Measurements from ENCODE around the gene CLCN1. TPM values are rescaled to one million over a fixed set of nuclear protein-coding genes. Genes with fewer than 3 reads are reported as not detected.
"Not testable (repeated sequence)": the region's sequence is repeated elsewhere in the genome, so short reads cannot be mapped to it uniquely, and the experiment has no call there.

CLCN1 gene
- polyA plus RNA-seq, 3 donors = 0.07 TPM; not detected in 2

- no peak overlapping the region for H3K27ac ChIP-seq (ENCODE audit: low read depth, low read length)
- 89 to 93% (median 92%) methylated on average over 26 to 28 of the region's 28 CpGs for WGBS, 3 donors
Measured at GRCh38 chr7:143388491-143389101, 72.7 kb downstream of the CLCN1 start.

GRCh38 chr7:143389316-143390103 is 73.6 kb downstream of the CLCN1 start:
- WGBS, 3 donors = 89 to 90% (median 89%) methylated on average over 15 of the region's 15 CpGs
- no peak overlapping the region for H3K27ac ChIP-seq (ENCODE audit: low read depth, low read length)

- 85 to 89% (median 87%) methylated on average over 10 of the region's 10 CpGs for WGBS, 3 donors
- no peak overlapping the region for H3K27ac ChIP-seq (ENCODE audit: low read depth, low read length)
Measured at GRCh38 chr7:143390104-143390772, 74.3 kb downstream of the CLCN1 start.

GRCh38 chr7:143390773-143391317 is 74.9 kb downstream of the CLCN1 start:
- WGBS, 3 donors = 76 to 85% (median 81%) methylated on average over 9 of the region's 9 CpGs
- no peak overlapping the region for H3K27ac ChIP-seq (ENCODE audit: low read depth, low read length)

GRCh38 chr7:143391462-143392404 is 75.8 kb downstream of the CLCN1 start:
- H3K27ac ChIP-seq (ENCODE audit: low read depth, low read length) = peak overlapping the region; percentile 32
- 32 to 72% (median 41%) methylated on average over 24 of the region's 24 CpGs for WGBS, 3 donors

- 75 to 87% (median 84%) methylated on average over 8 of the region's 8 CpGs for WGBS, 3 donors
- not testable (repeated sequence) for H3K27ac ChIP-seq (ENCODE audit: low read depth, low read length)
Measured at GRCh38 chr7:143392427-143392826, 76.5 kb downstream of the CLCN1 start.

- 92 to 97% (median 94%) methylated on average over 6 of the region's 6 CpGs for WGBS, 3 donors
Measured at GRCh38 chr7:143392875-143393266, 77.0 kb downstream of the CLCN1 start.

GRCh38 chr7:143393267-143394041 is 77.5 kb downstream of the CLCN1 start:
- H3K27ac ChIP-seq (ENCODE audit: low read depth, low read length) = no peak overlapping the region
- 71 to 72% (median 71%) methylated on average over 14 of the region's 14 CpGs for WGBS, 3 donors

More at GRCh38 chr7:143392875-143393266, 77.0 kb downstream of the CLCN1 start:
- H3K27ac ChIP-seq (ENCODE audit: low read depth, low read length) = no peak overlapping the region

- no peak overlapping the region for H3K27ac ChIP-seq (ENCODE audit: low read depth, low read length)
- WGBS, 3 donors = 90 to 97% (median 95%) methylated on average over 6 of the region's 6 CpGs
Measured at GRCh38 chr7:143394068-143394467, 78.2 kb downstream of the CLCN1 start.

GRCh38 chr7:143394777-143395176 is 78.9 kb downstream of the CLCN1 start:
- WGBS, 3 donors = 74 to 94% (median 76%) methylated on average over 6 of the region's 6 CpGs
- H3K27ac ChIP-seq (ENCODE audit: low read depth, low read length) = no peak overlapping the region

GRCh38 chr7:143395187-143396149 is 79.6 kb downstream of the CLCN1 start:
- WGBS, 3 donors = 37 to 76% (median 52%) methylated on average over 21 of the region's 21 CpGs

GRCh38 chr7:143396182-143396581 is 80.3 kb downstream of the CLCN1 start:
- H3K27ac ChIP-seq (ENCODE audit: low read depth, low read length) = no peak overlapping the region
- WGBS, 3 donors = 79 to 86% (median 83%) methylated on average over 7 of the region's 7 CpGs

More at GRCh38 chr7:143395187-143396149, 79.6 kb downstream of the CLCN1 start:
- H3K27ac ChIP-seq (ENCODE audit: low read depth, low read length) = no peak overlapping the region

GRCh38 chr7:143396625-143397556 is 81.0 kb downstream of the CLCN1 start:
- WGBS, 3 donors = 82 to 90% (median 89%) methylated on average over 28 of the region's 28 CpGs
- no peak overlapping the region for H3K27ac ChIP-seq (ENCODE audit: low read depth, low read length)

- WGBS, 3 donors = 92 to 93% (median 92%) methylated on average over 16 of the region's 16 CpGs
Measured at GRCh38 chr7:143397710-143398530, 82.0 kb downstream of the CLCN1 start.

More at GRCh38 chr7:143397710-143398530, 82.0 kb downstream of the CLCN1 start:
- no peak overlapping the region for H3K27ac ChIP-seq (ENCODE audit: low read depth, low read length)
